Hepatocyte (in vitro differentiated cells): ENCODE measurements around the gene CMTM3. TPM values are rescaled to one million over a fixed set of nuclear protein-coding genes. Genes with fewer than 3 reads are reported as not detected.
"Not testable (repeated sequence)": the region's sequence is repeated elsewhere in the genome, so short reads cannot be mapped to it uniquely, and the experiment has no call there.

Experiments
- DNase-seq: peaks from one replicate; pipeline ENCODE4 v3.0.0-alpha.2; 2016; ENCODE audit warnings: low spot score
- H2AFZ ChIP-seq: fragments of 200-600 bp; sonication (generic); 2 replicates; pipeline ENCODE4 v1.6.0; 2016; ENCODE audit warnings: antibody characterized with exemption, mild to moderate bottlenecking
- H3K27ac ChIP-seq: fragments of 200-600 bp; sonication (generic); 2 replicates; pipeline ENCODE4 v1.5.1; 2016; ENCODE audit warnings: mild to moderate bottlenecking
- H3K27me3 ChIP-seq: fragments of 200-600 bp; sonication (generic); 2 replicates; pipeline ENCODE4 v1.6.1; 2016
- H3K36me3 ChIP-seq: fragments of 200-600 bp; sonication (generic); replicated peaks from 2 replicates; pipeline ENCODE4 v1.5.1; 2016; ENCODE audit warnings: low read depth; ENCODE audit not compliant: insufficient read depth
- H3K4me1 ChIP-seq: fragments of 200-600 bp; sonication (generic); 2 replicates; pipeline ENCODE4 v1.5.1; 2016; ENCODE audit warnings: mild to moderate bottlenecking, moderate library complexity; ENCODE audit not compliant: insufficient read depth
- H3K4me2 ChIP-seq: fragments of 200-600 bp; sonication (generic); 2 replicates; pipeline ENCODE4 v1.6.0; 2016
- H3K4me3 ChIP-seq: fragments of 200-600 bp; sonication (generic); 2 replicates; pipeline ENCODE4 v1.5.1; 2016; ENCODE audit warnings: mild to moderate bottlenecking
- H3K79me2 ChIP-seq: fragments of 200-600 bp; sonication (generic); 2 replicates; pipeline ENCODE4 v1.6.0; 2017; ENCODE audit warnings: mild to moderate bottlenecking
- H3K9me2 ChIP-seq: fragments of 200-600 bp; sonication (generic); replicated peaks from 2 replicates; pipeline ENCODE4 v1.6.0; 2017; ENCODE audit warnings: mild to moderate bottlenecking; ENCODE audit not compliant: insufficient read depth
- H3K9me3 ChIP-seq: fragments of 200-600 bp; sonication (generic); 2 replicates; pipeline ENCODE4 v1.5.1; 2016; ENCODE audit warnings: low read depth, mild to moderate bottlenecking
- H4K20me1 ChIP-seq: fragments of 200-600 bp; sonication (generic); 2 replicates; pipeline ENCODE4 v1.6.0; 2016; ENCODE audit warnings: mild to moderate bottlenecking; ENCODE audit not compliant: insufficient read depth, poor library complexity, severe bottlenecking
- CTCF ChIP-seq: fragments of 200-600 bp; sonication (generic); IDR thresholded peaks from 2 replicates; pipeline ENCODE4 v1.5.1; 2016; ENCODE audit warnings: antibody characterized with exemption, mild to moderate bottlenecking; ENCODE audit not compliant: poor library complexity
- EZH2 ChIP-seq: fragments of 200-600 bp; sonication (generic); IDR thresholded peaks from 2 replicates; pipeline ENCODE4 v1.6.1; 2016; ENCODE audit warnings: antibody characterized with exemption, mild to moderate bottlenecking, borderline replicate concordance
- EZH2phosphoT487 ChIP-seq: fragments of 200-600 bp; sonication (generic); IDR thresholded peaks from one replicate; pipeline ENCODE4 v1.6.1; 2018; ENCODE audit warnings: antibody characterized with exemption, mild to moderate bottlenecking, low read depth, moderate library complexity; ENCODE audit not compliant: unreplicated experiment, severe bottlenecking
- WGBS: methylation state at CpG from one replicate; pipeline ENCODE4 v1.1.6; 2016; ENCODE audit warnings: low lambda C conversion rate; ENCODE audit errors: missing lambda C conversion rate; 5-methylcytosine and 5-hydroxymethylcytosine counted together
- polyA plus RNA-seq: library from polyadenylated mRNA; unstranded; fragments of >200 nt; fragmentation: Nextera tagmentation; extraction: Ambion mirVana; gene quantifications from 2 replicates; pipeline ENCODE4 v1.2.1, GENCODE V29; 2016
- total RNA-seq: library from RNA; depleted of rRNA; stranded (reverse); fragments of >200 nt; gene quantifications from 2 replicates; pipeline ENCODE4 v1.2.3, GENCODE V29; 2014

Gene CMTM3
- total and polyA plus RNA-seq, 2 experiments from 2014 or later, result 32.5 to 55.1 TPM

GRCh38 chr16:66594739-66595138 lies 9.8 kb upstream of the CMTM3 start:
- H3K4me3 ChIP-seq, result no peak overlapping the region
- no peak for TF ChIP-seq EZH2phosphoT487
- no peak for TF ChIP-seq CTCF
- TF ChIP-seq EZH2, result no peak
- H3K79me2 ChIP-seq, result no peaks in the 10 kb centered on the region
- no peak for DNase-seq
- H3K4me2 ChIP-seq, result no peak overlapping the region
- H3K4me1 ChIP-seq, result no peaks in the 10 kb centered on the region
- no peaks in the 10 kb centered on the region for H3K9me3 ChIP-seq
- no peak overlapping the region for H3K27ac ChIP-seq
- H3K36me3 ChIP-seq, result no peaks in the 10 kb centered on the region
- no peak overlapping the region for H2AFZ ChIP-seq
- 82% methylated on average over 7 of the region's 7 CpGs for WGBS
- no peaks in the 10 kb centered on the region for H3K9me2 ChIP-seq
- H4K20me1 ChIP-seq, result no peaks in the 10 kb centered on the region
- no peaks in the 10 kb centered on the region for H3K27me3 ChIP-seq

DNA sequence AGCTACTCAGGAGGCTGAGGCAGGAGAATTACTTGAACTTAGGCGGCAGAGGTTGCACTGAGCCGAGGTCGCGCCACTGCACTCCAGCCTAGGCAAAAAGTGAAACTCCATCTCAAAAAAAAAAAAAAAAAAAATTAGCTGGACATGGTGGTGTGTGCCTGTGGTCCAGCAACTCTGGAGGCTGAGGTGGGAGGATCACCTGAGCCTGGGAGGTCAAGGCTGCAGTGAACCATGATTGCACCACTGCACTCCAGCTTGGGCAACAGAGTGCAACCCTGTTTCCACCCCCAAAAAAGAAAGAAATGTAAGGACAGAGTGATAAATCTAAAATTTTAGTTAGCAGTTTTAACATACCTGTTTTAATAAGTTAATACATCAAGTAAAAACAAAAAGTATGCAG lies 7.9 kb upstream of the CMTM3 start:
- H3K9me2 ChIP-seq, H2AFZ ChIP-seq, H3K4me3 ChIP-seq, H3K79me2 ChIP-seq, H4K20me1 ChIP-seq, DNase-seq, H3K9me3 ChIP-seq, H3K4me2 ChIP-seq, H3K4me1 ChIP-seq, H3K36me3 ChIP-seq, H3K27me3 ChIP-seq, H3K27ac ChIP-seq: not testable (repeated sequence)
- WGBS, result 99% methylated on average over 4 of the region's 4 CpGs

- 95% methylated on average over 5 of the region's 5 CpGs for WGBS
- Histone ChIP-seq H3K27ac (no peak overlapping the region), H3K79me2 (no peaks in the 10 kb centered on the region), H3K27me3 (no peaks in the 10 kb centered on the region), H3K9me2 (no peaks in the 10 kb centered on the region), H3K36me3 (no peaks in the 10 kb centered on the region), H4K20me1 (no peaks in the 10 kb centered on the region), H3K9me3 (no peaks in the 10 kb centered on the region), H3K4me3 (no peak overlapping the region), H3K4me1 (no peaks in the 10 kb centered on the region), H2AFZ (no peak overlapping the region), H3K4me2 (no peak overlapping the region)
- TF ChIP-seq EZH2phosphoT487, result no peak
- no peak for TF ChIP-seq CTCF
- no peak for TF ChIP-seq EZH2
- DNase-seq, result no peak
These were observed 7.3 kb upstream of the CMTM3 start for GRCh38 chr16:66596986-66597848.

DNA sequence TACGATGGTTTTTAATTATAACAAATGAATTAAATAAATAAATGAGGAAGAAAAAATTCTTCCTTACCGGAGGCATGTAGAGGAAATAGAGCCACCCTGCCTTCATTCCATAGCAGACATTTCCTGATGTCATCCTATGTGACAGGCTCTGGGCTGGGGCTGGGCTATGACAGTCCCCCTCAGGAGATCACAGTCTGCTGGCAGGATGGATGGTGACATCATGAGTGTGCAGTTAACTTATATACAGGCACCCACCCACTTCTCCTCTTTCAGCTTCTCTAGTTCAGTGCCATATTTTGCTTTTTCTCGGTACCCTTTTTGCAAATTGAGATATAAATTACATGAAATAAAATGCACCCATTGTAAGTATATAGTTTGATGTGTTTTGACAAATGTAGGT lies 6.4 kb upstream of the CMTM3 start:
- H3K27me3 ChIP-seq, result no peaks in the 10 kb centered on the region
- H3K27ac ChIP-seq, result no peak overlapping the region
- H3K79me2 ChIP-seq, result no peaks in the 10 kb centered on the region
- no peaks in the 10 kb centered on the region for H4K20me1 ChIP-seq
- H2AFZ ChIP-seq, result no peak overlapping the region
- H3K4me3 ChIP-seq, result no peak overlapping the region
- no peaks in the 10 kb centered on the region for H3K9me2 ChIP-seq
- H3K9me3 ChIP-seq, result no peaks in the 10 kb centered on the region
- no peaks in the 10 kb centered on the region for H3K4me1 ChIP-seq
- no peaks in the 10 kb centered on the region for H3K36me3 ChIP-seq
- no peak for DNase-seq
- WGBS, result 87% methylated on average over 3 of the region's 3 CpGs
- no peak overlapping the region for H3K4me2 ChIP-seq
- TF ChIP-seq EZH2phosphoT487 (no peak), CTCF (no peak), EZH2 (no peak)
